Small intestine (tissue), 7 donors: ENCODE data around the gene FUNDC2. TPM values are rescaled to one million over a fixed set of nuclear protein-coding genes. Genes with fewer than 3 reads are reported as not detected.

Source experiments
- DNase-seq, 2 donors: peaks; one replicate each; pipeline versions ENCODE4 v3.0.0 to v3.0.0-alpha.2; 2013
- FAIRE-seq: peaks from 2 replicates; lab custom pipeline; 2012; peaks lifted over from hg19 to GRCh38; lab: Jason Lieb, UNC
- H3K27ac ChIP-seq, 3 donors: one replicate each; pipeline ENCODE4 v1.5.1; 2013; ENCODE audit warnings: low read length in 2 of 3, mild to moderate bottlenecking in 2 of 3, control low read depth in 1 of 3, inconsistent platforms in 1 of 3, low read depth in 1 of 3, moderate library complexity in 1 of 3
- H3K27me3 ChIP-seq, 3 donors: one replicate each; pipeline ENCODE4 v1.6.1; 2013; ENCODE audit warnings: low read length in 3 of 3, inconsistent platforms in 1 of 3; ENCODE audit not compliant: control insufficient read depth in 3 of 3, insufficient read depth in 3 of 3
- H3K36me3 ChIP-seq, 3 donors: one replicate each; pipeline ENCODE4 v1.6.1; 2013; ENCODE audit warnings: low read length in 3 of 3, inconsistent platforms in 1 of 3, low read depth in 1 of 3, mild to moderate bottlenecking in 1 of 3, moderate library complexity in 1 of 3; ENCODE audit not compliant: control insufficient read depth in 3 of 3, insufficient read depth in 2 of 3
- H3K4me1 ChIP-seq, 3 donors: one replicate each; pipeline ENCODE4 v1.6.1; 2013; ENCODE audit warnings: low read length in 2 of 3, inconsistent platforms in 1 of 3, low read depth in 1 of 3, mild to moderate bottlenecking in 1 of 3, moderate library complexity in 1 of 3; ENCODE audit not compliant: control insufficient read depth in 3 of 3, insufficient read depth in 2 of 3
- H3K4me3 ChIP-seq, 3 donors: one replicate each; pipeline ENCODE4 v1.5.1; 2013; ENCODE audit warnings: low read length in 3 of 3, control low read depth in 1 of 3, inconsistent platforms in 1 of 3, low read depth in 1 of 3, mild to moderate bottlenecking in 1 of 3, moderate library complexity in 1 of 3
- H3K9me3 ChIP-seq, 2 donors: one replicate each; pipeline ENCODE4 v1.6.1; 2013; ENCODE audit warnings: low read depth in 1 of 2, low read length in 1 of 2; ENCODE audit not compliant: control insufficient read depth in 2 of 2, insufficient read depth in 1 of 2
- WGBS, 3 donors: extraction: QIAGEN DNeasy Blood & Tissue Kit; methylation state at CpG; one replicate each; pipeline ENCODE4 v1.1.7; 2013; 5-methylcytosine and 5-hydroxymethylcytosine counted together
- polyA plus RNA-seq, 4 donors: library from polyadenylated mRNA; stranded (reverse) in 3 of 4; unstranded in 1 of 4; fragments of 200-250 nt in 3 of 4; fragments of 120-200 nt in 1 of 4; gene quantifications; one replicate each; pipeline versions ENCODE4 v1.2.1 to v1.2.3, GENCODE V29; 2013
- donor health status: healthy with polysubstance abuse.
- donor health status: control.
- donor health status: control.
- donor health status: Bipolar disorder and iron deficiency.
- donor health status: healthy.

Gene FUNDC2
- polyA plus RNA-seq, 4 donors = 77.9 to 129 (median 97.0) TPM

DNA sequence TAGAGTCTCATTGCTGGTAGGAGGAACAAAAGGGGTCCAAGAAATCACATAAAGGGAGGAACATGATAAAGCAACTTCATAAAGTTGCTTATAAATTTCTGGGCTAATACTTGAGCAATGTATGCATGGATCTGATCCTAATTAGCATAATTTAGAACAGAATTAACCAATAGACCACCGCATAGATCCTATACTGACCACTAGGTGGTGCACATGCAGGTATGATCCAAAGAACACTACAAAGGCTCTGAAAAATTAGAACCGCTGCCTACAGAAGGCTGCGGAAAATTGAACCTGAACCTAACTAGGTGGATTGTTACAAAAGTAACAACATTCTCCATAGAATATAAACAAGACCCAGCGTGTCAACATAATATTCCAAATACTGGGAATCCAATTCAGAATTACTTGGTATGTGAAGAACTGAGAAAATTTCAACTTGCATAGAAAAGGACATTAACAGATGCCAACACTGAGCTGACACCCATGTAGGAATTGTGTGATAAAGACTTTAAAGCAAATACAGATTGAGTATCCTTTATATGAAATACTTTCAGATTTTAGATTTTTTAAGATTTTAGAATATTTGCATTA is 67.9 kb downstream of the FUNDC2 start:
- FAIRE-seq = no peak
- WGBS, 3 donors = 46 to 50% (median 48%) methylated on average over 4 of the region's 4 CpGs
- peak; percentile 15 to 24 for DNase-seq

GRCh38 chrX:155105919-155106318 is 79.3 kb downstream of the FUNDC2 start:
- Histone ChIP-seq H3K36me3 (peaks cover 0 to 3% (median 0%) of the 10 kb centered on the region in 3 donors), H3K4me3 (no peak overlapping the region), H3K27ac (no peak overlapping the region), H3K9me3 (no peaks in the 10 kb centered on the region), H3K4me1 (no peaks in the 10 kb centered on the region), H3K27me3 (no peaks in the 10 kb centered on the region)
- FAIRE-seq = no peak
- no peak for DNase-seq
- 85 to 100% (median 98%) methylated on average over 2 of the region's 2 CpGs for WGBS, 3 donors

More for the DNA sequence above, 67.9 kb downstream of the FUNDC2 start:
- Histone ChIP-seq H3K4me3 (no peak overlapping the region), H3K27ac (no peak overlapping the region), H3K36me3 (peaks cover 0 to 3% (median 0%) of the 10 kb centered on the region in 3 donors), H3K27me3 (no peaks in the 10 kb centered on the region), H3K4me1 (no peaks in the 10 kb centered on the region), H3K9me3 (no peaks in the 10 kb centered on the region)

DNA sequence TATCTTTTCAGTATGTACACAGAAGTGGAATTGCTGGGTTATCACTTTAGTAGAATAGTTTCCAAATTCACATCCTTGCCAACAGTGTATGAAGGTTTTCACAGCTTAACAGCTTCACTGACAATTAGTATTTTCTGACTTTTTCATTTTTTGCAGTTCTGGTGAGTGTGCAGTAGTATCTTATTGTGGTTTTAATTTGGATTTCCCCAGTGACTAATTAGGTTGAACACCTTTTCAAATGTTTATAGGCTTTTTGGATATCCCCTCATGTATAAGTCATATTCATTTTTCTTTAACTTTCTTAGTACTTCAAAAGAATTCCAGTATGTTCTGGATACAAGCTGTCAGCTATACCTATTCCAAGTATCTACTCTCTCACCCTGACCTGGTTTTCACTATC is 81.8 kb downstream of the FUNDC2 start:
- Histone ChIP-seq H3K27me3 (no peaks in the 10 kb centered on the region), H3K4me1 (no peaks in the 10 kb centered on the region), H3K27ac (no peak overlapping the region), H3K4me3 (no peak overlapping the region), H3K36me3 (peaks cover 0 to 2% (median 0%) of the 10 kb centered on the region in 3 donors), H3K9me3 (no peaks in the 10 kb centered on the region)
- DNase-seq (no peak), FAIRE-seq (no peak)

Other genes starting within 250 kb of the FUNDC2 start
- gene MPP1, start 221.4 kb upstream of the FUNDC2 start, polyA plus RNA-seq = 100 to 1,000 TPM in 2 of 4 donors, 10 to 100 TPM in 2; 35.9 to 199 (median 87.7) TPM
- gene SMIM9, start 192.2 kb upstream of the FUNDC2 start, polyA plus RNA-seq = not detected
- 10 to 100 TPM; 13.2 to 39.4 (median 18.7) TPM for gene F8A1, start 140.5 kb upstream of the FUNDC2 start, polyA plus RNA-seq
- gene F8, start 4.1 kb upstream of the FUNDC2 start, polyA plus RNA-seq = 1 to 10 TPM in 3 of 4 donors, under 1 TPM in 1; 0.89 to 4.8 (median 1.7) TPM
- gene CMC4, start 44.3 kb downstream of the FUNDC2 start, polyA plus RNA-seq = 10 to 100 TPM in 3 of 4 donors, 1 to 10 TPM in 1; 9.3 to 17.3 (median 12.9) TPM
- gene MTCP1, start 44.3 kb downstream of the FUNDC2 start, polyA plus RNA-seq = 10 to 100 TPM; 12.2 to 42.3 (median 15.0) TPM
- gene BRCC3, start 44.7 kb downstream of the FUNDC2 start, polyA plus RNA-seq = 10 to 100 TPM; 14.3 to 29.8 (median 24.1) TPM
- 10 to 100 TPM; 35.1 to 39.1 (median 38.4) TPM for gene VBP1, start 189.6 kb downstream of the FUNDC2 start, polyA plus RNA-seq
- under 1 TPM in 3 of 4 donors, not detected in 1; 0.27 to 0.91 (median 0.50) TPM for gene RAB39B, start 237.6 kb downstream of the FUNDC2 start, polyA plus RNA-seq